A673 (cell line): ENCODE data around the gene C1orf159.

Source experiments
- CTCF ChIP-seq: fragments of 300-800, 200-600 bp; sonication (generic); conservative IDR thresholded peaks from 2 replicates; pipeline ENCODE4 v1.5.1; 2017; ENCODE audit warnings: low read depth, mild to moderate bottlenecking, antibody characterized with exemption, low read length, moderate library complexity, mixed read lengths
- EZH2 ChIP-seq: fragments of 200-600 bp; sonication (generic); IDR thresholded peaks from 2 replicates; pipeline ENCODE4 v1.6.1; 2017; ENCODE audit warnings: borderline replicate concordance, low read depth, mild to moderate bottlenecking, mixed read lengths, antibody characterized with exemption, low read length; ENCODE audit not compliant: poor library complexity, severe bottlenecking

- TF ChIP-seq CTCF (no peak), EZH2 (no peak)
These were observed 8.6 kb upstream of the C1orf159 start for GRCh38 chr1:1124508-1124785.
